PC-9 (cell line): ENCODE results near the gene BPIFA1. TPM values are rescaled to one million over a fixed set of nuclear protein-coding genes. Genes with fewer than 3 reads are reported as not detected.

Experiments
- BruUV-seq: library from RNA; stranded (reverse); fragments of 400-500 nt; replicated peaks from 2 replicates; lab custom pipeline; 2021; lab: Mats Ljungman, UMichigan
- CTCF ChIA-PET: fragments of 300-600 bp; sonication (Branson Sonifier 250); formaldehyde crosslinking; loops from one replicate; lab custom pipeline; 2022; ENCODE audit warnings: antibody characterized with exemption; lab: Charles Lee
- POLR2A ChIA-PET: fragments of 300-600 bp; sonication (Branson Sonifier 250); formaldehyde crosslinking; loops from one replicate; lab custom pipeline; 2022; ENCODE audit warnings: antibody characterized with exemption; ENCODE audit not compliant: unreplicated experiment; lab: Charles Lee
- DNase-seq, 2 experiments: peaks; one replicate each; pipeline versions ENCODE4 v3.0.0 to v3.0.0-alpha.2; 2015 to 2022; ENCODE audit warnings: mixed read lengths in 1 of 2
- H2AFZ ChIP-seq: fragments of 200-600 bp; sonication (generic); 2 replicates; pipeline ENCODE4 v1.8.1; 2017; ENCODE audit warnings: antibody characterized with exemption
- H3F3A ChIP-seq: fragments of 200-600 bp; sonication (generic); 2 replicates; pipeline ENCODE4 v1.8.1; 2017; ENCODE audit warnings: antibody characterized with exemption, mild to moderate bottlenecking, low read depth; ENCODE audit not compliant: insufficient read depth
- H3K27ac ChIP-seq: fragments of 200-600 bp; sonication (generic); 2 replicates; pipeline ENCODE4 v1.6.1; 2016; ENCODE audit warnings: mixed run types
- H3K27me3 ChIP-seq: fragments of 200-600 bp; sonication (generic); 2 replicates; pipeline ENCODE4 v1.6.1; 2016; ENCODE audit warnings: low read depth, mixed run types; ENCODE audit not compliant: insufficient read depth
- H3K36me3 ChIP-seq: fragments of 200-600 bp; sonication (generic); 2 replicates; pipeline ENCODE4 v1.6.1; 2016; ENCODE audit warnings: low read depth, mixed run types
- H3K4me1 ChIP-seq: fragments of 200-600 bp; sonication (generic); replicated peaks from 2 replicates; pipeline ENCODE4 v1.6.1; 2016; ENCODE audit warnings: mixed run types; ENCODE audit not compliant: insufficient read depth
- H3K4me2 ChIP-seq: fragments of 200-600 bp; sonication (generic); 2 replicates; pipeline ENCODE4 v1.6.1; 2017; ENCODE audit warnings: mixed run types
- H3K4me3 ChIP-seq: fragments of 200-600 bp; sonication (generic); 2 replicates; pipeline ENCODE4 v1.6.1; 2016; ENCODE audit warnings: mixed run types
- H3K79me2 ChIP-seq: fragments of 200-600 bp; sonication (generic); 2 replicates; pipeline ENCODE4 v1.6.1; 2017; ENCODE audit warnings: low read depth, mixed run types
- H3K9me2 ChIP-seq: fragments of 200-600 bp; sonication (generic); 2 replicates; pipeline ENCODE4 v1.8.1; 2017; ENCODE audit warnings: mild to moderate bottlenecking; ENCODE audit not compliant: insufficient read depth
- H3K9me3 ChIP-seq: fragments of 200-600 bp; sonication (generic); 2 replicates; pipeline ENCODE4 v1.8.1; 2016; ENCODE audit warnings: low read depth; ENCODE audit not compliant: insufficient read depth
- H4K20me1 ChIP-seq: fragments of 200-600 bp; sonication (generic); 2 replicates; pipeline ENCODE4 v1.8.1; 2017; ENCODE audit not compliant: insufficient read depth
- CTCF ChIP-seq: fragments of 200-600 bp; sonication (generic); conservative IDR thresholded peaks from 2 replicates; pipeline ENCODE4 v1.6.1; 2017; ENCODE audit warnings: mixed run types, antibody characterized with exemption, mild to moderate bottlenecking, moderate library complexity
- EZH2 ChIP-seq: fragments of 200-600 bp; sonication (generic); IDR thresholded peaks from 2 replicates; pipeline ENCODE4 v1.8.0; 2017; ENCODE audit warnings: antibody characterized with exemption, low read depth
- intact Hi-C: fragments of 100-400 bp; cut with micrococcal nuclease; formaldehyde crosslinking; loops from one replicate; pipeline ENCODE4 v1.10.0; 2022; ENCODE audit not compliant: unreplicated experiment
- total RNA-seq: library from RNA; stranded (reverse); gene quantifications from 2 replicates; pipeline ENCODE4 v1.2.3, GENCODE V29; 2021

Gene BPIFA1
- total RNA-seq, 1 experiment from 2014 or later: not detected

- Histone ChIP-seq H3K4me2 (no peak overlapping the region), H3K9me3 (no peaks in the 10 kb centered on the region), H4K20me1 (no peaks in the 10 kb centered on the region), H3K36me3 (no peaks in the 10 kb centered on the region), H3K4me3 (no peak overlapping the region), H3K4me1 (peaks cover 33% of the 10 kb centered on the region), H3F3A (no peaks in the 10 kb centered on the region; the same call in 1 of the 2 replicates), H3K9me2 (no peaks in the 10 kb centered on the region), H3K27ac (no peak overlapping the region), H3K79me2 (no peaks in the 10 kb centered on the region), H2AFZ (no peak overlapping the region), H3K27me3 (no peaks in the 10 kb centered on the region; the same call in 1 of the 2 replicates)
- no peak for DNase-seq
- intact Hi-C loops: no loop called here
- no TSS peak for BruUV-seq
- ChIA-PET CTCF (no interaction called here), POLR2A (no interaction called here)
- TF ChIP-seq EZH2 (no peak), CTCF (no peak)
These were observed 50.2 kb downstream of the BPIFA1 start for GRCh38 chr20:33285861-33286495.

GRCh38 chr20:33287884-33288283 lies 52.1 kb downstream of the BPIFA1 start:
- Histone ChIP-seq H4K20me1 (no peaks in the 10 kb centered on the region), H3K27me3 (no peaks in the 10 kb centered on the region; the same call in 1 of the 2 replicates), H3K36me3 (no peaks in the 10 kb centered on the region), H3K27ac (no peak overlapping the region), H3K9me3 (no peaks in the 10 kb centered on the region), H3K4me2 (no peak overlapping the region), H3K4me1 (peaks cover 17% of the 10 kb centered on the region), H2AFZ (no peak overlapping the region), H3K4me3 (no peak overlapping the region), H3K9me2 (no peaks in the 10 kb centered on the region), H3F3A (no peaks in the 10 kb centered on the region; the same call in 1 of the 2 replicates), H3K79me2 (no peaks in the 10 kb centered on the region)
- intact Hi-C loops: no loop called here
- BruUV-seq: no TSS peak
- no peak for TF ChIP-seq EZH2
- TF ChIP-seq CTCF: no peak
- no peak for DNase-seq
- POLR2A ChIA-PET: no interaction called here
- CTCF ChIA-PET: no interaction called here

GRCh38 chr20:33290852-33291251 lies 55.1 kb downstream of the BPIFA1 start:
- Histone ChIP-seq H4K20me1 (no peaks in the 10 kb centered on the region), H3K27ac (no peak overlapping the region), H3K79me2 (no peaks in the 10 kb centered on the region), H3K9me3 (no peaks in the 10 kb centered on the region), H3K4me1 (no peaks in the 10 kb centered on the region), H3F3A (no peaks in the 10 kb centered on the region), H3K4me2 (no peak overlapping the region), H3K9me2 (no peaks in the 10 kb centered on the region), H3K36me3 (no peaks in the 10 kb centered on the region), H2AFZ (no peak overlapping the region), H3K27me3 (no peaks in the 10 kb centered on the region; the same call in 1 of the 2 replicates), H3K4me3 (no peak overlapping the region)
- intact Hi-C loops: loop anchor here (1.0 to 5.0 kb wide), 3 partner anchors 79 to 499 kb away; no protein-coding TSS in a partner anchor
- no peak for DNase-seq
- no TSS peak for BruUV-seq
- ChIA-PET POLR2A (no interaction called here), CTCF (interaction anchor here (1.9 kb wide), 1 partner anchor 28 kb away, joined by 7 read pairs; no protein-coding TSS in a partner anchor)
- TF ChIP-seq CTCF: no peak
- TF ChIP-seq EZH2: no peak
